GM12891 (cell line): ENCODE data around the gene KCNAB1.
"Not testable (repeated sequence)": the region's sequence is repeated elsewhere in the genome, so short reads cannot be mapped to it uniquely, and the experiment has no call there.

ENCODE experiments used
- POLR2A ChIP-seq: IDR thresholded peaks from 2 replicates; pipeline ENCODE4 v1.6.1; 2011; ENCODE audit warnings: low read depth, low read length, control low read depth
- POLR2AphosphoS5 ChIP-seq: IDR thresholded peaks from 2 replicates; pipeline ENCODE4 v1.6.1; 2011; ENCODE audit warnings: low read depth, low read length, control low read depth

DNA sequence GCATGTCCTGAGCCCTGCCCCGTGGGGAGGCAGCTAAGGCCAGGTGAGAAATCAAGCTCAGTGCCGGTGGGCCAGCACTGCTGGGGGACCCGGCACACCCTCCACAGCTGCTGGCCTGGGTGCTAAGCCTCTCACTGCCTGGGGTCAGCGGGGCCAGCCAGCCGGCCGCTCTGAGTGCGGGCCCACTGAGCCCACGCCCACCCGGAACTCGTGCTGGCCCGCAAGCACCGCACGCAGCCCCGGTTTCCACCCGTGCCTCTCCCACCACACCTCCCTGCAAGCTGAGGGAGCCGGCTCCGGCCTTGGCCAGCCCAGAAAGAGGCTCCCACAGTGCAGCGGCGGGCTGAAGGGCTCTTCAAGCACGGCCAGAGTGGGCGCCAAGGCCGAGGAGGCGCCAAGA, 103.7 kb downstream of the KCNAB1 start:
- not testable (repeated sequence) for TF ChIP-seq POLR2AphosphoS5, POLR2A
